M059J (cell line): ENCODE results near the gene ITPRIPL1. TPM values are rescaled to one million over a fixed set of nuclear protein-coding genes. Genes with fewer than 3 reads are reported as not detected.

Source experiments
- DNase-seq: peaks from one replicate; pipeline ENCODE4 v3.0.0-alpha.2; 2012; ENCODE audit warnings: low read depth
- total RNA-seq: library from RNA; depleted of rRNA; stranded (reverse); fragments of >200 nt; shearing (Covaris generic); gene quantifications from 2 replicates; pipeline ENCODE4 v1.2.3, GENCODE V29; 2014

The ITPRIPL1 gene
- total RNA-seq, 1 experiment from 2014 or later: 3.2 TPM

DNA sequence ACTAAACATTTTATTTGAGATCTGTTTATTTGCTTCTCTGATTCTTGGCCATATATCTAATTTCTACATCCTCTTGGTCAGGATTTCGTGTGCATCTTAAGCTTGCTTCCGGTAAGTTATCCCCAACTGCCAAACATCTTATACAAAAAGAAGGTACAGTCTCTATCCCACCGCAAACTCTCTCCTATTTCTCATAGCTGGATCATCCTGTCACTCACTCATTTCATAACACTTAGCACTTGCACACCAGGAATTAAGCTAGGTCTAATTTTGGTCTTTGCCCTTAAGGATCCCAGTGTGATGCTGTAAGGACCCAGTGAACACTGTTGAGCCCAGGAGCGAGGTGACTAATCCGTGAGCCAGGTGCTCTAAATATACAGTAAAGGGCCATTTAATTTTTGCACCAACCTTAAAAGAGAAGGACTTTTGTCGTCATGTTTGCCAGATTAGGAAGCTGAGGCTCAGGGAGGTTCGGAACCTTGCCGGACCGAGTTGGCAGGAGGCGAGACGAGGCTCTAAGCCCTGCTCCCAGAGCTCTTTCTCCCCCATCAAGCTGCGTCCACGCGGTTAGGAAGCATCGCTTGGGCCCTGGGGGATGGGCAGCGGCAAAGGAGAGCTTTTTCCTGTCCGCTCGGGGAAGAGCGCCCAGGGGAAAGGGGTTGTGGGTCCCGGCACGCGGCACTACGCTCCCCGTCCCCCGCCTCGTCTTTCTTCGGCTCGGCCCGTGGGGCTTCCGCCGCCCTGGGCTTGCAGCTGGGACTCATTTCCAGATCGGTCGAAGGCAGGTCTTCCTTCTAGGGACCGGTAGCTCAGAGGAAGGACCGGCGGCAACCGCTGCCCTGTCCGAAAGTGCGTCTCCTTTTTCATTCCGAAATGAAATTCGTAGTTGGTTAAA is 4.1 kb upstream of the ITPRIPL1 start:
- DNase-seq: peak; percentile 40

DNA sequence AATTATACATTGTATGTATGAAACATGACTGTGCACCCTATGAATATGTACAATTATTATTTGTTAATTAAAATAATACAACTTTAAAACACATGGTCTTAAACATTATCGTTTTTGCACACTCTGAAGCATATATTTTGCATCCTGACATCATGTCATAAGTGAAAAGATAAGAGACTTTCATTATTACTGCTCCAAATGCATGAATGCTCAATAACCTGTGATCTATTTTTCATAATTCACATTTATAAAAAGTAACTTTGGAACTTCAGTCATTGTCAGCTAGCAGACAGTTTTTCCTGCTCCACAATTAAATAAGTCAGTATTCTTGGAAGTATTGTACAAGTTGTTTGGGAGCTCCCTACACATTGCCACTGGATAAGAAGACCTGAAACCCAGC is 1.3 kb upstream of the ITPRIPL1 start:
- no peak for DNase-seq

DNA sequence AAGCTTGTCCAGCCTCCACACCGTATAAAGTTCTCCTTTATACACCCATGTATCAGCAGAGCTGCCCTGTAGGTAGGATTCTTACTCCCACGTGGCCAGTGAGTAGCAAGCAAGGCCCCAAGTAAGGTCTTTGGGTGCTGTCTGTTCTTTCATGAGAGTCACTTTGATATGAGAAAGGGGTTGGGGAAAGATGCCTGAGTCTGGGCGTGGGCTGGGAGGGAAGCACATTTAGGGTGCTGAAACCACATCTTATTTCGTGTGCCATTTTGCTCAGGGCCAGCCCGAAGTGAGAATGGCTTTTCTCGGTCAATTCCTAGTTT is 436 bp upstream of the ITPRIPL1 start:
- DNase-seq: no peak

DNA sequence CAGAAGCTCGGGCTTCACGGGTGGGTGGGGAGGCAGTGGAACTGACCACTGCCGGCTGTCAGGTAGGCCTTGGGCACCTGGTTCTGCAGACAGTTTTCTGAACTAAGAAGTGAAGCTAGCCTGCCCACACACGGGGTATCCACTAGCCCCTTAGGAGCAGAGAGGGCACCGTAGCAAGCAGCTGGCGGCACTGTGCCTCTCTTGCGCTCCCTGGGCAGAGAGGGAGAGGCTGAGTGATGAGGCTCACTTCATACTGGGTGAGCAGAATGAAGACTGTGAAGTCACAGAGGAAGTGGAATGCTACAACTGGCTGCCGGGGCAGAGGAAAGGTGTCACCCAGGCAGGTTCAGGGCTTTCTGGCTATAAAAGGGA is 753 bp downstream of the ITPRIPL1 start:
- no peak for DNase-seq

GRCh38 chr2:96326564-96326963 is 1.4 kb downstream of the ITPRIPL1 start:
- DNase-seq: no peak

DNA sequence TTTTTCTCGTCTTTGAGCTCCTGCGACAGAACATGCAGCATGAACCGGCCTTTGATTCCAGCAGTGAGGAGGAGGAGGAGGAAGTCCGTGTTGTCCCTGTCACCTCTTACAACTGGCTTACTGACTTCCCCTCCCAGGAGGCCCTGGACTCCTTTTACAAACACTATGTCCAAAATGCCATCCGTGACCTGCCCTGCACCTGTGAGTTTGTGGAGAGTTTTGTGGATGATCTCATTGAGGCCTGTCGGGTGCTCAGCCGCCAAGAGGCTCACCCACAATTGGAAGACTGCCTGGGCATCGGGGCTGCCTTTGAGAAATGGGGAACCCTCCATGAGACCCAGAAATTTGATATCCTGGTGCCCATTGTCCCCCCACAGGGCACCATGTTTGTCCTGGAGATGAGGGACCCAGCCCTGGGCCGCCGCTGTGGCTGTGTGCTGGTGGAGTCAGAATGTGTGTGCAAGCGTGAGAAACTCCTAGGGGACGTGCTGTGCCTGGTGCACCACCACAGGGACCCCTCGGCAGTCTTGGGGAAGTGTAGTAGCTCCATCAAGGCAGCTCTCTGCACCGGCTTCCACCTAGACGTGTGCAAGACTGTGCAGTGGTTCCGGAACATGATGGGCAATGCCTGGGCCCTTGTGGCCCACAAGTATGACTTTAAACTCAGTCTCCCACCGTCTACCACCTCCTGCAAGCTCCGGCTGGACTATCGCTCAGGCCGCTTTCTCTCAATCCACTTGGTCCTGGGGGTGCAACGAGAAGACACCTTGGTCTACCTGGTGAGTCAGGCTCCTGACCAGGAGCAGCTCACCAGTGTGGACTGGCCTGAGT is 2.1 kb downstream of the ITPRIPL1 start:
- no peak for DNase-seq

DNA sequence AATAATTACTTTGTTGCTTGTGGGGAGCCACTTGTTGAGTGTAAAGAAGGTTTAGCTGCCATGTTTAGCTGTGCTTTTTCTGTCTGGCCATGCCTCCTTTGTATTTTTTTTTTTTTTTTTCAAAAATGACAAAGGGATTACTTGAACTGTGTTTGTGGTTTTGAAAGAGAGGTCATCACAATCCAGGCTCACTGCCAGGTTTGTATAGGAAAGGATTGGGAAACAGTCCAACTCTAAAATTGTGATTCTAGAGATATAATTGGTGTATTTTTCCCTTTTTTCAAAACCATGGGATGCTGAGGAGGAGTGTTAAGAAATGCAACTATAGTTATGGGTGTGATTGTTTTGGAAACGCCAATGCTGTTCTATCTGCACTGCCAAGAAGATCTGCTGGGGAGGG is 4.3 kb downstream of the ITPRIPL1 start:
- DNase-seq: peak; percentile 89

- no peak for DNase-seq
Observed at GRCh38 chr2:96329874-96330273, 4.8 kb downstream of the ITPRIPL1 start.

DNA sequence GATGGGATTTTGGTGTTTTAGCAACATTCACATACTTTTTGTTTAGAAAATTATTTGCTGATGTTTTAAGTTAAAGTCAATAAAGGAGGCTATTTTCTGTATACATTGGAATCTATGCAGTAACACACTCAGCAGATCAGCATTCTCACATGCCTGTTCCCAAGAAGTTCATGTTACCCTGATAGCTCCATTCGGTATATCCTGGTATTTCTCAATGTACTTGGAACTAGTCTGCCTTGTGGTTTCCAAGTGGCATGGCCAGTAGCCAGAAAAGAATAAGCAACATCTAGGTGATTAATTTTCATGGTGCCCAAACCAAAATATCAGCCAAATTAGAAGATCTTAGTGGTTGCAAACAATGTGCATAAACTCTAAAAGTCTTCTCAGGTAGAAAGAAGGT is 5.3 kb downstream of the ITPRIPL1 start:
- peak; percentile 82 for DNase-seq

GRCh38 chr2:96333708-96334107 is 8.6 kb downstream of the ITPRIPL1 start:
- no peak for DNase-seq

DNA sequence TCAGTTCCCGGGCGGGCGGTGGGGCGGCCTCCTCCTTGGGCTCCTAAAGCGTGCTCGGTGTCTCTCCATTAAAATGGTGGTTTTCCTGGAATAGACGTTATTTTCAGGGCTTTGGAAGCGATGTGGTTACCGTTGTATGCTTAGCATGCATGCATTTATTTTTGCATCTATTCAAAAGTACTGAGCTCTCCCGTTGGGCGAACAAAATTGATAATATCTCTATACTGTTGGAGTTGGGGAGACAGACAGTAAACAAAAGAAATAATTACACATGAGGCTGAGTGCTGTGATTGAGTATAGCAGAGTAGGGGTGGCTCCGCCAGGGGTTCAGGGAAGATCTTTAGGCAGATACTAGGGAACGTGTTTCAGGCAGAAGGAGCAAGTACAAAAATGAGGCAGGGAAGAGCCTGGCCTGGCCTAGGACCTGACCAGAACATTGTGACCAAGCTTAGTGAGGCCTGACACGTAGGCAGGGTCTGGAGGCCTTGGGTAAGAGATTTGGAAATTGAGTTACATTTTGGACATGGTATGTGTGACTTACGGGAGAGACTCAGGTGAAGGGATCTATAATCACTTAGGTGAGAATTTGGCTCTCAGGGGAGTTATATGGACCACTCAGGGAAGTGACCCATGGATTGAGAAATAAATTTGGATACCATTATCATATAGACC is 11.1 kb downstream of the ITPRIPL1 start:
- DNase-seq: no peak

DNA sequence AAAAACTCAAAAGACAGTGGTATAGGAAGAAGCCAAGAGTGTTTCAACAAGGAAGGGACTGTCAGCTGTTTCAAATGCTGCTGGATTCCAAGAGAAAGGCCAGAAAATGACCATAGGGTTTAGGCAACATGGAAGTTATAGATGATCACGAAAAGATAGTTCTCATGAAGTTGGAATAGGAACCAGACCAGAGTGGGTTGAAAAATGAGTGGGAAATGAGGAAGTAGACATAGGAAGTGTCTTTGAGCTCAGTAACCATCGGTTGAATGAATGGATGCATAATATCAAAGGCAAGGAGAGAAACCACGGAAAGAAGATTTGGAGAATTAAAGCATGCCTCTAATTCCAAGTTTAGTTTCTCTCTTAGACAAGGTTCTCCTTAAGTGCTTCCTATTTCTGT is 11.8 kb downstream of the ITPRIPL1 start:
- DNase-seq: no peak

- peak; percentile 26 for DNase-seq
Observed at GRCh38 chr2:96340493-96341414, 15.6 kb downstream of the ITPRIPL1 start.

- no peak for DNase-seq
Observed at GRCh38 chr2:96341641-96342040, 16.5 kb downstream of the ITPRIPL1 start.

DNA sequence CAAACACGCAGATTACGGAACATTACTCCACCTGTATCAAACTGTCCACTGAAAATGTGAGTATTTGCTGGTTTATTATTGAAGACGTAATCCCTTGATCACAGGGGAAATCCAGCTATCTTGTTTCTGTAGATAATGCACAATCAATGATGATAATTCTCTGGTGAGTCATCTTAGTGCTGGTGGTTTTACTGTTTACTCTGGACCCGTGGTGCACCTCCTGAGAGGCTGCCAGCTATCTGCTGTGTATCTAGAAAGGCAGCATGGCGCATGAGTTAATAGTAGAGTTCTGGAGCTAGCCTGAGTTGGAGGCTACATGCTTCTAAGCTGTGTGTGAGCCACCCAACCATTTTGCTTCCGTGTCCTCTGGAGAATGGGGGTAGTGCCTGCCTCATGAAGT is 17.0 kb downstream of the ITPRIPL1 start:
- DNase-seq: peak; percentile 88

DNA sequence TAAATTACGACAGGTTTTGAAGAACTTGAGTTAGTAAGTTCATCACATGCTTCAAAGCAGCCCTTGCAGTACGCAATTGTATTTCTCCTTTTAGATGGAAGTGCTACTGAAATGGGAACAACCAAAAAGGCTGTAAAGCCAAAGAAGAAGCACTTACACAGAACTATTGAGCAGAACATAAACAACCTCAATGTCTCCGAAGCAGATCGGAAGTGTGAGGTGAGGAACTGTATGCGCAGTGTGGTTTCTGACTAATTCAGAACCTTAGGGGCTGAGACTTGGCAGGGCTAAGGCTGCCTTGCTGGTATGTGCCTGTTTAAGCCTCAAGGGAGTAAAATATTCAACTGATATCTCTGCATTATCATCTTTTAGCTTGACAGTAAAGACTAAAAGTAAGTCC is 18.9 kb downstream of the ITPRIPL1 start:
- DNase-seq: no peak

GRCh38 chr2:96345438-96345837 is 20.3 kb downstream of the ITPRIPL1 start:
- DNase-seq: no peak

DNA sequence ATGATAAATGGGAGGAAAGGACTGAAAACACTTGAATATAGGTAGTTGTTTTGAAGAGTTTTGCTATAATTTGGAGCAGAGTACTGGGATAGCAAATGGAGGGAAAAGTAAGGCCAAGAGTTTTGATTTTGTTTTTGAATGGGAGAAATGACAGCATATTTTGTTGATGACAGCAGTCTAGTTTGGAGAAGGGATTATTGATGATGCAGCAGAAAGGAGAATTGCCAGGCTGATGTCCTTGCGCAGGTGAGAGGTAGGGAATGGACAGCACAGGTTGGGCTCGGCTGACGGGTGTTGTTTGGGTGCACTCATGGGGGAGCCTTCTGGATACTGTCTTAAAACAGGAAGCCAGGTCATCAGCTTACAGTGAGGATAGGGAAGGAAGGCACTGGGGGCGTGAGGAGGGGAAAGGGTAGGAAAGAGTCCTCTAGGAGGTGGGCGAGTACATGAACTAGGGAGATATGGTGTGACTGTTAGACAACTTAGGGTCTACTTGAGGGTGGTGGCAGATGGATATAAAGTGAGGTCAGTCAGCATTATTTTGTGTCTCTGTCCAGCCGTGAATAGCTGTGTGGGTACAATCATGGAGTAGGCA is 20.8 kb downstream of the ITPRIPL1 start:
- no peak for DNase-seq

GRCh38 chr2:96347395-96347794 is 22.3 kb downstream of the ITPRIPL1 start:
- DNase-seq: no peak

GRCh38 chr2:96353032-96353561 is 28.0 kb downstream of the ITPRIPL1 start:
- DNase-seq: no peak

DNA sequence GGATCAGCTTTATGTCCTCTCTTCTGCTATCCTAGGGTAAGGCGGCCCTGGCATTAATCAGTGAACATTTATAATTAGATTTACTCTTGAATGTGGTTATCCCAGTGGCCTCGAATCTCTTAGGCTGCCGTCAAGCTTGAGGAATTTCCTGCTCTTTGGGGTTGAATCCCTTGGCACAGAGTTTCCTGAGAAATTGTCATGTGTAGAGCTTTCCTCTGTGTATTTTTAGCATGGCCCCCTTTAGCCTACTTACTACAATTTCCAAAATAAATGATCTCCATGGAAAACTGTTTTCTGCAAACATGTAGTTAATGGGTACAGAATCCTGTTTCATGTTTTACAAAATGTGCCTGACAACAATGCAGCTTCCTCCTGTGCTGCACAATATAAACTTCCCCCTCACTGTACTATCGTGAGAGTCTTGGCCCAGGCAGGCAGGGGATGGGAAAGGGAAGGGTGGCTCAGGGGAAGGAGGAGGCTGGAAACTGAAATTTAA is 28.5 kb downstream of the ITPRIPL1 start:
- no peak for DNase-seq
